IPS-18c (cell line): ENCODE results near the gene BCL11B.

ENCODE experiments used
- H3K4me3 ChIP-seq: 2 replicates; pipeline ENCODE4 v1.7.0; 2013; ENCODE audit warnings: low read depth, mild to moderate bottlenecking, low read length, moderate library complexity; ENCODE audit not compliant: insufficient read depth
- H3K9me3 ChIP-seq: one replicate; pipeline ENCODE4 v1.6.1; 2013; ENCODE audit warnings: mild to moderate bottlenecking, low read length, moderate library complexity; ENCODE audit not compliant: control insufficient read depth, insufficient read depth

The BCL11B gene

GRCh38 chr14:99133636-99134515, 138.1 kb downstream of the BCL11B start:
- H3K4me3 ChIP-seq: no peak overlapping the region
- H3K9me3 ChIP-seq: no peaks in the 10 kb centered on the region

GRCh38 chr14:99132821-99133635, 139.0 kb downstream of the BCL11B start:
- no peaks in the 10 kb centered on the region for H3K9me3 ChIP-seq
- H3K4me3 ChIP-seq: no peak overlapping the region

- no peaks in the 10 kb centered on the region for H3K9me3 ChIP-seq
- no peak overlapping the region for H3K4me3 ChIP-seq
Observed at GRCh38 chr14:99131632-99132271, 140.2 kb downstream of the BCL11B start.

- Histone ChIP-seq H3K4me3 (no peak overlapping the region), H3K9me3 (no peaks in the 10 kb centered on the region)
Observed at GRCh38 chr14:99129998-99130397, 142.0 kb downstream of the BCL11B start.

GRCh38 chr14:99129211-99129696, 142.7 kb downstream of the BCL11B start:
- no peaks in the 10 kb centered on the region for H3K9me3 ChIP-seq
- no peak overlapping the region for H3K4me3 ChIP-seq

- Histone ChIP-seq H3K9me3 (no peaks in the 10 kb centered on the region), H3K4me3 (no peak overlapping the region)
Observed at GRCh38 chr14:99128185-99128584, 143.8 kb downstream of the BCL11B start.

- H3K4me3 ChIP-seq: no peak overlapping the region
- no peaks in the 10 kb centered on the region for H3K9me3 ChIP-seq
Observed at GRCh38 chr14:99127651-99128167, 144.3 kb downstream of the BCL11B start.

- Histone ChIP-seq H3K4me3 (no peak overlapping the region), H3K9me3 (no peaks in the 10 kb centered on the region)
Observed at GRCh38 chr14:99125616-99126431, 146.2 kb downstream of the BCL11B start.

GRCh38 chr14:99125113-99125512, 146.9 kb downstream of the BCL11B start:
- no peaks in the 10 kb centered on the region for H3K9me3 ChIP-seq
- H3K4me3 ChIP-seq: no peak overlapping the region

- Histone ChIP-seq H3K9me3 (no peaks in the 10 kb centered on the region), H3K4me3 (no peak overlapping the region)
Observed at GRCh38 chr14:99124482-99125105, 147.4 kb downstream of the BCL11B start.

- H3K9me3 ChIP-seq: no peaks in the 10 kb centered on the region
- H3K4me3 ChIP-seq: no peak overlapping the region
Observed at GRCh38 chr14:99123208-99123870, 148.7 kb downstream of the BCL11B start.

GRCh38 chr14:99122521-99123125, 149.4 kb downstream of the BCL11B start:
- H3K4me3 ChIP-seq: no peak overlapping the region
- H3K9me3 ChIP-seq: no peaks in the 10 kb centered on the region

GRCh38 chr14:99121319-99121875, 150.6 kb downstream of the BCL11B start:
- H3K4me3 ChIP-seq: no peak overlapping the region
- no peaks in the 10 kb centered on the region for H3K9me3 ChIP-seq

GRCh38 chr14:99120526-99121318, 151.3 kb downstream of the BCL11B start:
- Histone ChIP-seq H3K9me3 (no peaks in the 10 kb centered on the region), H3K4me3 (no peak overlapping the region)
